Ishikawa (cell line): ENCODE measurements around the gene SLU7.

ENCODE experiments used
- CREB1 ChIP-seq: IDR thresholded peaks from 2 replicates; pipeline ENCODE4 v1.6.1; 2012; ENCODE audit warnings: low read depth
- EGR1 ChIP-seq: IDR thresholded peaks from 2 replicates; pipeline ENCODE4 v1.6.1; 2012
- EP300 ChIP-seq: IDR thresholded peaks from 2 replicates; pipeline ENCODE4 v1.6.1; 2012; ENCODE audit warnings: borderline replicate concordance
- FOXM1 ChIP-seq: IDR thresholded peaks from 2 replicates; pipeline ENCODE4 v1.6.1; 2012; ENCODE audit warnings: low read depth, borderline replicate concordance
- RAD21 ChIP-seq: IDR thresholded peaks from 2 replicates; pipeline ENCODE4 v1.6.1; 2012; ENCODE audit warnings: low read depth
- TAF1 ChIP-seq: IDR thresholded peaks from 2 replicates; pipeline ENCODE4 v1.6.1; 2012; ENCODE audit warnings: low read depth, mild to moderate bottlenecking
- TCF12 ChIP-seq: IDR thresholded peaks from 2 replicates; pipeline ENCODE4 v1.6.1; 2012; ENCODE audit warnings: low read depth
- YY1 ChIP-seq: IDR thresholded peaks from 2 replicates; pipeline ENCODE4 v1.6.1; 2012; ENCODE audit warnings: low read depth
- TF ChIP-seq, protein P1 (sequence below): IDR thresholded peaks from 2 replicates; pipeline ENCODE4 v1.6.1; 2012; ENCODE audit warnings: low read depth, mild to moderate bottlenecking
- TF ChIP-seq, protein P2 (sequence below): IDR thresholded peaks from 2 replicates; pipeline ENCODE4 v1.6.1; 2012

DNA sequence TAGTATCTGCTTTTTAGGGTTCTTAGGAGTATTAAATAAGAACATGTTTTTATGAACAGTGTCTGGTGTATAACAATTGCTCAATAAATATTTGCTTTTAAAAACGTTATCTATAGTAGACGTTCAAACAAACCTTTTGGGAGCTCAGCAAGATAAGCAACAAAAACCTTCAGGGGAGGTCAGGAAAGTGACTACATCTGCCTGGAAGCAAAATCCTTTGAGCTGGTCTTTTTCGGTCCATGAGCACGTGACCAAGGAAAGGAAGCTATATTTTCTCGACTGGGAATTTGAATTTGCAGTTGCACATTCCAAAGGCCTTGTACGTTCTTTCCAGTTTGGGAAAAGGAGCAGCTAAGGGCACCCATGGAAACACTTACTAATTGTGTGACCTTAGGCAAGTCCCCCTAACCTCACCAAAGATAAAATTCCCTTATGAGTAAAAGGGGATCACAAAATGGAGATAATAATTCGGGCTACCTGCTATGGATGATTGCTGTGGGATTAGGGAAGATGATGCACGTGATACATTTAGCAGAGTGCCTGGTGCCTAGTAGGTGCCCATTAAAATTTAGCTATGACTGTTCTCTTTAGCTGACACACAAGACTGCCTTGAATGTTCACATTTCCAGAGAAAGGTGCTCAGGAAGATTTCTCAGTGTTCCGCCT lies 48.1 kb upstream of the SLU7 start:
- TF ChIP-seq RAD21 (no peak), YY1 (no peak), EP300 (no peak), FOXM1 (no peak), EGR1 (no peak), TAF1 (no peak), TCF12 (no peak), CREB1 (no peak)
- TF ChIP-seq, protein P1, sequence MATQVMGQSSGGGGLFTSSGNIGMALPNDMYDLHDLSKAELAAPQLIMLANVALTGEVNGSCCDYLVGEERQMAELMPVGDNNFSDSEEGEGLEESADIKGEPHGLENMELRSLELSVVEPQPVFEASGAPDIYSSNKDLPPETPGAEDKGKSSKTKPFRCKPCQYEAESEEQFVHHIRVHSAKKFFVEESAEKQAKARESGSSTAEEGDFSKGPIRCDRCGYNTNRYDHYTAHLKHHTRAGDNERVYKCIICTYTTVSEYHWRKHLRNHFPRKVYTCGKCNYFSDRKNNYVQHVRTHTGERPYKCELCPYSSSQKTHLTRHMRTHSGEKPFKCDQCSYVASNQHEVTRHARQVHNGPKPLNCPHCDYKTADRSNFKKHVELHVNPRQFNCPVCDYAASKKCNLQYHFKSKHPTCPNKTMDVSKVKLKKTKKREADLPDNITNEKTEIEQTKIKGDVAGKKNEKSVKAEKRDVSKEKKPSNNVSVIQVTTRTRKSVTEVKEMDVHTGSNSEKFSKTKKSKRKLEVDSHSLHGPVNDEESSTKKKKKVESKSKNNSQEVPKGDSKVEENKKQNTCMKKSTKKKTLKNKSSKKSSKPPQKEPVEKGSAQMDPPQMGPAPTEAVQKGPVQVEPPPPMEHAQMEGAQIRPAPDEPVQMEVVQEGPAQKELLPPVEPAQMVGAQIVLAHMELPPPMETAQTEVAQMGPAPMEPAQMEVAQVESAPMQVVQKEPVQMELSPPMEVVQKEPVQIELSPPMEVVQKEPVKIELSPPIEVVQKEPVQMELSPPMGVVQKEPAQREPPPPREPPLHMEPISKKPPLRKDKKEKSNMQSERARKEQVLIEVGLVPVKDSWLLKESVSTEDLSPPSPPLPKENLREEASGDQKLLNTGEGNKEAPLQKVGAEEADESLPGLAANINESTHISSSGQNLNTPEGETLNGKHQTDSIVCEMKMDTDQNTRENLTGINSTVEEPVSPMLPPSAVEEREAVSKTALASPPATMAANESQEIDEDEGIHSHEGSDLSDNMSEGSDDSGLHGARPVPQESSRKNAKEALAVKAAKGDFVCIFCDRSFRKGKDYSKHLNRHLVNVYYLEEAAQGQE: no peak
- TF ChIP-seq, protein P2, sequence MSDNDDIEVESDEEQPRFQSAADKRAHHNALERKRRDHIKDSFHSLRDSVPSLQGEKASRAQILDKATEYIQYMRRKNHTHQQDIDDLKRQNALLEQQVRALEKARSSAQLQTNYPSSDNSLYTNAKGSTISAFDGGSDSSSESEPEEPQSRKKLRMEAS: no peak
